ENCODE measurements around the gene TSFM.

TSFM gene

DNA sequence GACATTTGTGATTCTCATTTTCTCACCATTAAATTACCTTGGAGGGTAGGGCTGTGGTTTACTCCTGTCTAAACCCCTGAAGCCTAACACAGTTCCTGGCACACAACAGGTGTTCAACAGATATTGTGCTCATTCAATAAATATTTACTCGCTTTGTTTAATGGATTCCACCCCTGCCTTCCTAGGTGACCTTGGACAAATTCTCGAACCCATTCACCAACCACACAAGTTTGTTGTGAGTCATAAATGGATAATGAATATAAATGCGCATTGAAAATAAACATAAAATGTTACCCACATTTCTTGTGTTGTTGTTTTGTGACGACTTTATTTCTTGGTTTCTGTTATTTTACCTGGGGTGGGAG, 362 bp upstream of the TSFM start:
- no peak for DNase-seq

DNA sequence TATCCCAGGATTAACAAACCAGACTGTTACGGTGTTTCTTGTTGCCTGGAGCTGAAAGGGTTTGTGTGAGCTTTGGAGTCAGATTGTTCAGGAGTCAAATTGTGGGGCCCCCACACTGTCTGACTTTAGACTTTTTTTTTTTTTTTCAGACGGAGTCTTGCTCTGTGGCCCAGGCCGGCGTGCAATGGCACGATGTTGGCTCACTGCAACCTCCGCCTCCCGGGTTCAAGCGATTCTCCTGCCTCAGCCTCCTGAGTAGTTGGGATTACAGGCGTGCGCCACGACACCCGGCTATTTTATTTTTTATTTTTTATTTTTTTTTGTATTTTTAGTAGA, 847 bp downstream of the TSFM start:
- no peak for DNase-seq

DNA sequence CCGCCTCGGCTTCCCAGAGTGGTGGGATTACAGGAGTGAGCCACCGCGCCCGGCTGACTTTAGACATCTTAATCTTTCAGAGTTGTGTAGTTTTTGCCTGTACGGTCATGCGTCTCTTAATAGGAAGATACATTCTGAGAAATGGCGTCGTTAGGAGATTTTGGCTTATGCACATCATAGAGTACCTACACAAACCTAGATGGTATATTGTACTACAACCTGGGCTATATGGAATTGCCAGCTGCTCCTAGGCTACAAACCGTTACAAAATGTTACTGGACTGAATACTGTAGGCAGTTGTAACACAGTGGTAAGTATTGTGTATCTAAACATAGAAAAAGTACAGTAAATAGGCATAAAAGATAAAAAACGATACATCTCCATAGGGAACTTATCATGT, 1.3 kb downstream of the TSFM start:
- no peak for DNase-seq

GRCh38 chr12:57793920-57794319, 11.3 kb downstream of the TSFM start:
- no peak for DNase-seq

DNA sequence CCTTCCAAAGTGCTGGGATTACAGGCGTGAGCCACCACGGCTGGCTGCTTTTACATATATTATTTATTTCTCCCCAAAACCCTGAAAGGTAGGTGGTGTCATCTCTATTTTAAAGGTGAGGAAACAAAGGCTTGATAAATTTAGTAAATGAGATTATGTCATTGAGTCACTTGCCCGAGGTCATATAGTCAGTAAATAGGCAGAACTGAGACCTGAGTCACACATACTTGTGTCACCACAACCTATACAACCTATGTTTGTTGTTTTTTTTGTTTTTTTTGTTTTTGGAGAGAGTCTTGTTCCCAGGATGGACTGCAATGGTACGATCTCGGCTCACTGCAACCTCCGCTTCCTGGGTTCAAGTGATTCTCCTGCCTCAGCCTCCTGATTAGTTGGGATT, 12.8 kb downstream of the TSFM start:
- no peak for DNase-seq

DNA sequence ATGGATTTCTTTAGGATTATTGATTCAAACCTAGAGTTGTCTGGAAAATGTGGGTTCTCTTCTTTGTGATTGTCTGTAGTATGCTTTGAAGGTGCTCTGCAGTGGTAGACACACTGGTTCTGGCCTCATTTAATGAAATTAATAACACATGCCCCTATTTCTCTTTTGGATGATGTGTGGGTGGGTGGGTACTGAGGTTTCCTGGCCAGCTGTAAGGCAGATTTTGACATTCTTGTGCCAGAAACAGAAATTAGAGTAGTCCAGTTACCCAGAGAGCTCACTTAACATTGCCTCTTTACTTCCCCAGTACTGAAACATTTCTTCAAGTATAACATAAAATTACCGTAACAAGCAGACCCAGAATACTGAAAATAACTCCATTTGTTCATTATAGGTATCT, 14.4 kb downstream of the TSFM start:
- no peak for DNase-seq

DNA sequence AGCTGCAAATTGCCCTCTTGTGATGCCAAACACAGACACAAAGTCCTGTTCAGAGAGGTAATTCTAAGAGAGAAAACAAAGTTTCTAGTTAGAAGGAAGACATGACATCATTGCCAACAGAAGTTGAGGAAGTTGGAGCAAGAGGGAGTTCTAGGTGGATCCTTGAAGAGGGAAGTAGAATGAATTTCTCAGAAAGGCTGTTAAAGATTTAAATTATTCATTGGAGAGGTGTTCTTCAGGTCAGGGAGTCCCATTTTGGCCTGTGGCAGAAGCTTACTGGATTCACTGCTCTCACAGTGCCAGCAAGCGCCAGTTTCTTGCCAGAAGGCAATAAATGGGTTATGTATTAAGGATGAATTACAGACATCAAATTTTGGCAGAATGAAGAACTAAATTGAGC, 15.3 kb downstream of the TSFM start:
- no peak for DNase-seq

GRCh38 chr12:57800965-57801364, 18.4 kb downstream of the TSFM start:
- DNase-seq: no peak

DNA sequence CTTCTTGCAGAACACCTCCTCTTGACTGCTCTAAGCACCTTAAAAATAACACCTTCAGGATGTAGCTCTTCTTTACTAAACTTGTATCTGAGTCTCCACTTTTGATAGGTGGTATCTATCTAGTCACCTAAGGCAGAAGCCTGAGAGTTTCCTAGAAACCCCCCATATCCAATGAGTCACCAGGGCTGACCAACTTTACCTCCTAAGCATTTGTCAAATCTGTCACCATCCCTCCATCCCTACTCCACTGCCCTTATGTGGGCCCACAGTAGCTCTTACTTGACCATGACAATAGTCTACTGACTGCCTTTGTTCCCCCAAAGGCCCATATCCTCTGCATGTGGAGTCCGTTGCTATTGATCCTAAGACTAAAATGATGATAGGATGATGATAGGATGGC, 20.0 kb downstream of the TSFM start:
- DNase-seq: no peak

- peak; percentile 3 for DNase-seq
These were observed 20.8 kb downstream of the TSFM start for GRCh38 chr12:57803319-57803893.

GRCh38 chr12:57806677-57807076, 24.1 kb downstream of the TSFM start:
- no peak for DNase-seq

DNA sequence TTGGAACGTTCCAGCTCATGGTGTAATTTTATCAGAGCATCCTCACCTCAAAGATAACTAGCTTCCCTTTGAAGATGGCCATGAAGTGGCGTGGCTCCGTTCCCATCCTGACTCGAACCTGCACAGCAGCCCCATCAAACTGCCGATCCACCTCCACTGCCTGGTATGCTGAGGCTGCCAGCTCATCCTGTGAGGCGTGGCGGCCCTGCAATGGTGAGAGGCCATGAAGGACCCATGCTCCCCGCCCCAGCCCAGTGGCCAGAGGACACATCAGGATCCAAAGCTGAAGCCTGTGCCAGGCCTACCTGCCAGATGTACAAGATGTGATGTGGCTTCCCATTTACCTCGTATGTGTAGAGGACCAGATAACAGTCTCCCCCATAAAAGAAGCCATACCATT, 24.7 kb downstream of the TSFM start:
- no peak for DNase-seq

- no peak for DNase-seq
These were observed 25.8 kb downstream of the TSFM start for GRCh38 chr12:57808351-57808750.

- no peak for DNase-seq
These were observed 26.8 kb downstream of the TSFM start for GRCh38 chr12:57809425-57809824.

DNA sequence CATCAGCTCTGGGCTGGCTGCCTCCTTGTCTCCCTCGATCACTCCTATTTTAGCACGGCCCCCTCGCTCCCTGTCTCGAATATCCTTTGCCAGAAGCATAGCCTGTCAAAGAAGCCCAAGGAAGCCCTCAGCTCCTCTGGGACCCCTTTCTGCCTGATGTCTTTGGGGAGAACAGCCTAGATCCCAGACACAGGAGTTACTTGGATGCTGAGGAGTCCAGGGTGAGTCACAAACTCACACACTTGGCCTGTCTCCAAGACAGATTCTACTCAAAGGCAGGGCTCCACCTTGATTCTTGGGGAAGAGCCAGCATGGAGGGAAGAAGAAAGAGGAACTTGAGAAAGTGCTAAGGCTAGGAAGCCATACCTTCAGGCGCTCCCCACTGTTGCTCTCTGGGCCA, 27.9 kb downstream of the TSFM start:
- no peak for DNase-seq

DNA sequence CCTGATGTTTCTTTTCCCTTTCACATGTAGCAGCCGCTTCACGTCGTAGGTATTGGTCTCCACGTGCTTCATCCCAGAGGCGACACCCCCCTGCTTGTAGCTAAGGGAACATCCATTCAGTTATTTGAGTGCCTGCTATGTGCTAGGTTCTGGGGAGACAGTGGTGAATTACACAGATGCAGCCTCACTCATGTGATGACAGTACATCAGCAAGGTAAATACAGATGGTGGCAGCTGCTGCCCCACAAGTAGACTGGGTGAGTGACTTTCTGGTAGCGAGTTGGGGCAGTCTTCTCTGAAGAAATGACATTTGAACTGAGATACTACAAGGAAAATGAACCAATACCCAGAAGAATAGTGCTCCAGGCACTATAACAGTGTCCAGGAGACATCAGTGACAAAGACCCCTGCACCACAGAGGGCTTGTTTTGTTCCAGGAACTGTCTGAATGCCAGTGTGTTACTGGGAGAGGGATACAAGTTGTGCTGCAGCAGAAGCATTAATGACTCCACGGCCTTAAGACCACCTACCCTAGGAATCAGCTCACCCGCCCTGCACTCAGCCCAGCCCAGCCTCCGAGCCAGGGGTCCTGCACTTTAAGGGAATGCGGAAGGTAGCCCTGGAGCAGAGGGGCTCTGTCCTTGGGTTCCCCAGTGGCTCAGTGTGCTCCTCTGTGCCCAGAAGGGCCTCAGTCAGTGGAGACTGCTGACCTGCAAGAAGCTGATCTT, 28.6 kb downstream of the TSFM start:
- DNase-seq: no peak

DNA sequence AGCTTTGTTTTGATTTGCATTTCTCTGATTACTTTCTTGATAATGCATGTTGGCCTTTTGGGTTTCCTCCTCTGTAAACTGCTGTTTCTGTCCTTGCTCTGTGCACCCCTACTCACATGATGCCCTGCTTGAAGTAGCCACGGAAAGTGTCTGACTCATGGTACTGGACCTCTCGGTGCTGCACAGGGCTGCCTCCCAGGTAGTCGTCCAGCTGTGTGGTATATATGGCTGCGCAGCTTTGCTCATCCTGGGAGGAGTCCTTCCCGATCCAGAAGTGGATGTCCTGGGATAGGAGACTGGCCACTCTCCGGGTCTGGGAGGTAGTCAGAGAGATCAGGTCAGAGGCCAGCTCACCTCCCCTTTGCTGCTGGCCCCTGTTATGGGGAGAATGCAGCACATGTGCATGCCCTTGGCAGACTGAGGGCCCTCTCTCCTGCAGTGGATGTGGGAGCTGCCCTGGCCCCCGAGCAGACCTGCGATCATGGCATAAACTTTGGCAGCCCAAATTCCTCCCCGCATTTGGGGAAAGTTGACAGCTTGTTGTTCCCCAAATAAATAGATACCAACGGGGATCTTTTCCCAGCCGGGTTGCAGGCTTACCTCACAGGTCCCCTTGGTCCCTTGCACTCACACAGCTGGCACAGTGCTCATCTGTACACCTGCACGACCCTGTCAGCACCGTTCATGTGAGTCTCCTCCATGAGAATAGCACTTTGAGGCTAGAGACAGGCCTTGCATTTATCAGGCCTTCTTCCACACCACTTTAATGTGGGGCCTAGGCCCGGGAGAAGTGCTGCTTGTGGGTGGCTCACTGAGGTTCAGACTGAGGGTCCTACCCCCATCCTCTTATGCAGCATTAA, 30.8 kb downstream of the TSFM start:
- no peak for DNase-seq

GRCh38 chr12:57813971-57814772, 31.6 kb downstream of the TSFM start:
- no peak for DNase-seq

GRCh38 chr12:57815177-57816000, 32.8 kb downstream of the TSFM start:
- no peak for DNase-seq

- no peak for DNase-seq
These were observed 33.6 kb downstream of the TSFM start for GRCh38 chr12:57816001-57816854.

DNA sequence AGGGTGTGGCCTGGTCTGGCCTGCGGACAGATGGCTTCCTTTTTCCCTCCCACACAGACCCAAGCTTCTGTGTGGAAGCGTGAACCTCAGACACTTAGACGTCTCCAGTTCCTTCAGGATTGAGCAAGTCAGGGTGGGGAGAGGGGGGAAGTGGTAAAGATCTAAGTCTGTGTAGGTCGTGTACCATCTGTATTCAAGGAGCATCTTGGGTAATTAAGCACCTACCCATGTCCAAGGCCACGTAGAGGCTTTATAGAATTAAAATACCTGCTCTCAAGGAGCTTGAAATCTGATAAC, 34.2 kb downstream of the TSFM start:
- no peak for DNase-seq
